H1 (cell line): ENCODE data around the gene VPS18. TPM values are rescaled to one million over a fixed set of nuclear protein-coding genes. Genes with fewer than 3 reads are reported as not detected.

Source experiments
- CTCF ChIA-PET: fragments of 300-600 bp; sonication (Branson Sonifier 250); formaldehyde crosslinking; loops from one replicate; lab custom pipeline; 2021; ENCODE audit not compliant: partially characterized antibody; lab: Charles Lee
- POLR2A ChIA-PET: fragments of 300-600 bp; sonication (Branson Sonifier 250); formaldehyde crosslinking; loops from one replicate; lab custom pipeline; 2021; ENCODE audit warnings: inconsistent platforms; ENCODE audit not compliant: partially characterized antibody; lab: Charles Lee
- DNase-seq, 2 experiments: peaks; one replicate each; pipeline versions ENCODE4 v3.0.0 to v3.0.0-alpha.2; 2010 to 2022; ENCODE audit warnings: low spot score in 2 of 2, low read depth in 1 of 2, mixed read lengths in 1 of 2
- FAIRE-seq: peaks from 2 replicates; lab custom pipeline; 2011; peaks lifted over from hg19 to GRCh38; lab: Jason Lieb, UNC
- H2AFZ ChIP-seq: 2 replicates; pipeline ENCODE4 v1.8.1; 2012; ENCODE audit warnings: low read length, inconsistent platforms
- H2AK5ac ChIP-seq: 2 replicates; pipeline ENCODE4 v1.6.1; 2013; ENCODE audit warnings: low read depth, low read length
- H2BK120ac ChIP-seq: replicated peaks from 2 replicates; pipeline ENCODE3; 2013; ENCODE audit warnings: low read depth, low read length, inconsistent platforms
- H2BK12ac ChIP-seq: 2 replicates; pipeline ENCODE4 v1.6.1; 2013; ENCODE audit warnings: low read depth, low read length
- H2BK15ac ChIP-seq: 2 replicates; pipeline ENCODE4 v1.6.1; 2013; ENCODE audit warnings: low read length
- H2BK20ac ChIP-seq: 2 replicates; pipeline ENCODE4 v1.6.1; 2013; ENCODE audit warnings: low read length
- H2BK5ac ChIP-seq: 2 replicates; pipeline ENCODE4 v1.6.1; 2013; ENCODE audit warnings: low read depth, low read length
- H3K14ac ChIP-seq: 2 replicates; pipeline ENCODE4 v1.6.1; 2013; ENCODE audit warnings: inconsistent platforms; ENCODE audit not compliant: insufficient read length
- H3K18ac ChIP-seq: 2 replicates; pipeline ENCODE4 v1.6.1; 2013; ENCODE audit warnings: low read length; ENCODE audit errors: extremely low read depth
- H3K23ac ChIP-seq: 2 replicates; pipeline ENCODE4 v1.6.1; 2013; ENCODE audit warnings: inconsistent platforms; ENCODE audit not compliant: insufficient read length
- H3K23me2 ChIP-seq: 2 replicates; pipeline ENCODE4 v1.6.1; 2013; ENCODE audit warnings: low read depth, low read length
- H3K27ac ChIP-seq: 2 replicates; pipeline ENCODE4 v1.6.1; 2011; ENCODE audit warnings: low read depth, low read length, inconsistent platforms
- H3K27me3 ChIP-seq, 4 experiments: replicated peaks in 1 of 4; 1 replicate in 1 of 4; 2 replicates in 3 of 4; pipeline versions ENCODE4 v1.6.1 to v1.8.1; 2011 to 2013; ENCODE audit warnings: low read length in 3 of 4, mild to moderate bottlenecking in 3 of 4, inconsistent platforms in 2 of 4, mixed read lengths in 2 of 4, moderate library complexity in 1 of 4; ENCODE audit not compliant: control insufficient read depth in 3 of 4, insufficient read depth in 3 of 4; ENCODE audit errors: extremely low read depth in 1 of 4
- H3K36me3 ChIP-seq, 4 experiments: 2 replicates each; pipeline versions ENCODE4 v1.6.1 to v1.8.1; 2011 to 2013; ENCODE audit warnings: mild to moderate bottlenecking in 4 of 4, low read length in 3 of 4, moderate library complexity in 2 of 4, control low read depth in 1 of 4, inconsistent platforms in 1 of 4; ENCODE audit not compliant: insufficient read depth in 4 of 4, control insufficient read depth in 2 of 4
- H3K4ac ChIP-seq: replicated peaks from 2 replicates; pipeline ENCODE3; 2013; ENCODE audit warnings: low read length, low read depth, mixed read lengths, inconsistent platforms; ENCODE audit not compliant: insufficient read length
- H3K4me1 ChIP-seq, 4 experiments: replicated peaks in 1 of 4; 1 replicate in 1 of 4; 2 replicates in 3 of 4; pipeline versions ENCODE4 v1.6.1 to v1.8.1; 2011 to 2013; ENCODE audit warnings: low read length in 3 of 4, inconsistent platforms in 2 of 4, mixed read lengths in 1 of 4; ENCODE audit not compliant: insufficient read depth in 4 of 4, control insufficient read depth in 3 of 4
- H3K4me2 ChIP-seq, 2 experiments: 2 replicates each; pipeline versions ENCODE4 v1.6.1 to v1.8.1; 2011 to 2013; ENCODE audit warnings: low read depth in 2 of 2, low read length in 2 of 2, control low read depth in 1 of 2, inconsistent platforms in 1 of 2, mild to moderate bottlenecking in 1 of 2; ENCODE audit not compliant: insufficient read depth in 1 of 2
- H3K4me3 ChIP-seq, 4 experiments: fragments of 200-600, 300-600 bp in 1 of 4; sonication (generic), shearing (Covaris generic), sonication (Bioruptor Twin) in 1 of 4; 2 replicates each; pipeline versions ENCODE4 v1.5.1 to v1.8.1; 2011 to 2016; ENCODE audit warnings: low read length in 4 of 4, low read depth in 3 of 4, control low read depth in 2 of 4, inconsistent platforms in 2 of 4, mild to moderate bottlenecking in 2 of 4, mixed read lengths in 1 of 4, moderate library complexity in 1 of 4; ENCODE audit not compliant: insufficient read depth in 2 of 4; ENCODE audit errors: extremely low read depth in 1 of 4
- H3K56ac ChIP-seq: replicated peaks from 2 replicates; pipeline ENCODE3; 2013; ENCODE audit warnings: low read depth, mild to moderate bottlenecking, mixed read lengths, low read length, inconsistent platforms; ENCODE audit not compliant: insufficient read length
- H3K79me1 ChIP-seq: 2 replicates; pipeline ENCODE4 v1.6.1; 2013; ENCODE audit warnings: low read depth, low read length, control low read depth
- H3K79me2 ChIP-seq, 2 experiments: 2 replicates each; pipeline versions ENCODE4 v1.6.1 to v1.8.1; 2012 to 2013; ENCODE audit warnings: low read length in 2 of 2, mild to moderate bottlenecking in 2 of 2, inconsistent platforms in 1 of 2; ENCODE audit not compliant: insufficient read depth in 2 of 2, control insufficient read depth in 1 of 2
- H3K9ac ChIP-seq, 4 experiments: replicated peaks in 1 of 4; 1 replicate in 1 of 4; 2 replicates in 3 of 4; pipeline versions ENCODE4 v1.6.1 to v1.8.1; 2011 to 2013; ENCODE audit warnings: low read depth in 3 of 4, low read length in 3 of 4, control low read depth in 2 of 4, mild to moderate bottlenecking in 2 of 4, moderate library complexity in 2 of 4, inconsistent platforms in 1 of 4; ENCODE audit errors: extremely low read depth in 1 of 4
- H3K9me3 ChIP-seq, 2 experiments: 2 replicates each; pipeline versions ENCODE4 v1.6.1 to v1.8.1; 2012 to 2013; ENCODE audit warnings: mild to moderate bottlenecking in 2 of 2, moderate library complexity in 2 of 2, control low read depth in 1 of 2, inconsistent platforms in 1 of 2, low read depth in 1 of 2, low read length in 1 of 2, mixed read lengths in 1 of 2; ENCODE audit not compliant: insufficient read depth in 2 of 2
- H4K20me1 ChIP-seq, 2 experiments: replicated peaks in 1 of 2; 2 replicates each; pipeline versions ENCODE3 to v1.8.1; 2011 to 2013; ENCODE audit warnings: inconsistent platforms in 2 of 2, low read length in 2 of 2, mild to moderate bottlenecking in 1 of 2; ENCODE audit not compliant: insufficient read depth in 2 of 2, control insufficient read depth in 1 of 2
- H4K5ac ChIP-seq: 2 replicates; pipeline ENCODE4 v1.6.1; 2013; ENCODE audit warnings: low read length, low read depth, mixed read lengths, inconsistent platforms; ENCODE audit not compliant: insufficient read length
- H4K8ac ChIP-seq: 2 replicates; pipeline ENCODE4 v1.8.0; 2013; ENCODE audit warnings: mild to moderate bottlenecking, moderate library complexity, low read length, inconsistent platforms; ENCODE audit not compliant: insufficient read depth; ENCODE audit errors: extremely low read depth
- H4K91ac ChIP-seq: replicated peaks from 2 replicates; pipeline ENCODE3; 2013; ENCODE audit warnings: low read length, mixed read lengths, inconsistent platforms; ENCODE audit not compliant: insufficient read length
- ATF2 ChIP-seq: IDR thresholded peaks from 2 replicates; pipeline ENCODE4 v1.6.1; 2012; ENCODE audit warnings: low read length, inconsistent platforms
- EP300 ChIP-seq, 2 experiments: IDR thresholded peaks; 1 replicate in 1 of 2; 2 replicates in 1 of 2; pipeline ENCODE4 v1.6.1; 2011 to 2012; ENCODE audit warnings: low read depth in 2 of 2, low read length in 2 of 2, mild to moderate bottlenecking in 2 of 2, borderline replicate concordance in 1 of 2, inconsistent platforms in 1 of 2, moderate library complexity in 1 of 2
- JUN ChIP-seq: IDR thresholded peaks from 2 replicates; pipeline ENCODE4 v1.6.1; 2011; ENCODE audit warnings: low read depth, mild to moderate bottlenecking, improper control_type of control experiment, low read length
- POU5F1 ChIP-seq: IDR thresholded peaks from 2 replicates; pipeline ENCODE4 v1.6.1; 2011; ENCODE audit warnings: low read depth, mild to moderate bottlenecking, low read length, moderate library complexity
- RBBP5 ChIP-seq: IDR thresholded peaks from 2 replicates; pipeline ENCODE4 v1.7.1; 2012; ENCODE audit warnings: low read depth, mild to moderate bottlenecking, inconsistent platforms, low read length, moderate library complexity, borderline replicate concordance
- SP1 ChIP-seq: IDR thresholded peaks from 2 replicates; pipeline ENCODE4 v1.6.1; 2011; ENCODE audit warnings: low read depth, low read length
- whole genome bisulfite sequencing, 2 experiments: shearing (Covaris generic) in 1 of 2; methylation state at CpG; one replicate each; pipeline versions ENCODE4 v1.1.6 to v1.1.7; 2013 to 2015; ENCODE audit warnings: low lambda C conversion rate in 2 of 2, mixed read lengths in 2 of 2, inconsistent platforms in 1 of 2, low coverage in 1 of 2, missing lambda C conversion rate in 1 of 2; ENCODE audit not compliant: insufficient replicate concordance in 2 of 2, insufficient coverage in 1 of 2, insufficient read length in 1 of 2; ENCODE audit errors: extremely low coverage in 1 of 2, missing lambda C conversion rate in 1 of 2; 5-methylcytosine and 5-hydroxymethylcytosine counted together
- polyA plus RNA-seq, 7 experiments: library from polyadenylated mRNA; depleted of rRNA in 3 of 7; stranded (reverse) in 5 of 7; unstranded in 2 of 7; fragments of >200 nt in 5 of 7; fragments of 200-250 nt in 2 of 7; gene quantifications; 1 replicate in 5 of 7; 2 replicates in 1 of 7; 4 replicates in 1 of 7; pipeline versions ENCODE4 v1.2.1 to v1.2.3, GENCODE V29; 2011 to 2013; ENCODE audit warnings: missing spikeins in 2 of 7, mixed read lengths in 2 of 7
- total RNA-seq: library from RNA; stranded (reverse); fragmentation: NEBNext Ultra II Directional; extraction: Animal tissue kit (Norgen Biotek cat#: 25700); gene quantifications from 2 replicates; pipeline ENCODE4 v1.2.1, GENCODE V29; 2021

The VPS18 gene
- total and polyA plus RNA-seq, 2 of the 8 experiments (the other 6 are each of a cell fraction or from before 2014, with no cell fraction given): 28.9 to 32.7 TPM

- no peak overlapping the region for H2BK15ac ChIP-seq
- no peak overlapping the region for H3K14ac ChIP-seq
- H3K36me3 ChIP-seq: no peaks in the 10 kb centered on the region; a peak in 1 of 8 replicates
- H3K4ac ChIP-seq: no peak overlapping the region
- no peak overlapping the region for H2BK5ac ChIP-seq
- DNase-seq: no peak
- no peaks in the 10 kb centered on the region for H3K79me1 ChIP-seq
- no peak overlapping the region for H4K91ac ChIP-seq
- no peak overlapping the region for H2AK5ac ChIP-seq
- no peak overlapping the region for H3K4me2 ChIP-seq
- H3K23ac ChIP-seq: no peak overlapping the region
- H4K5ac ChIP-seq: no peak overlapping the region
- no peak overlapping the region for H2BK120ac ChIP-seq
- CTCF ChIA-PET: interaction anchor here (1.4 to 33.1 kb wide), 7 partner anchors 19 to 78 kb away, joined by 3 to 590 read pairs (median 52); partner anchors contain the start of gene DLL4
- peaks cover 0 to 25% (median 15%) of the 10 kb centered on the region in 4 experiments; a peak in 6 of 7 replicates for H3K27me3 ChIP-seq
- 92% methylated on average over 9 of the region's 9 CpGs; no CpG with 5 or more reads in 1 of the 2 experiments for WGBS, 2 experiments
- peaks cover 5% of the 10 kb centered on the region; the same call in 1 of the 2 replicates for H3K23me2 ChIP-seq
- H3K9me3 ChIP-seq: no peaks in the 10 kb centered on the region
- H3K79me2 ChIP-seq: no peaks in the 10 kb centered on the region
- H2BK20ac ChIP-seq: peak overlapping the region; percentile 16; the same call in 1 of the 2 replicates
- peaks cover 0 to 24% (median 13%) of the 10 kb centered on the region in 4 experiments; a peak in 6 of 7 replicates for H3K4me1 ChIP-seq
- no peak overlapping the region for H3K9ac ChIP-seq
- H2BK12ac ChIP-seq: no peak overlapping the region
- H3K18ac ChIP-seq: no peak overlapping the region
- no peak overlapping the region for H2AFZ ChIP-seq
- H3K4me3 ChIP-seq: no peak overlapping the region
- no peak overlapping the region; the same call in 1 of the 2 replicates for H4K8ac ChIP-seq
- TF ChIP-seq JUN (no peak), EP300 (IDR thresholded peaks at IDR 0.05; ENCODE audit: borderline replicate concordance in 1 of 2, low read depth in 2 of 2, low read length in 2 of 2) (no peak), SP1 (no peak), ATF2 (no peak), RBBP5 (no peak), POU5F1 (no peak)
- no peak overlapping the region for H3K56ac ChIP-seq
- no peak for FAIRE-seq
- H3K27ac ChIP-seq: no peak overlapping the region
- H4K20me1 ChIP-seq: no peaks in the 10 kb centered on the region
- POLR2A ChIA-PET: interaction anchor here (1.0 to 43.8 kb wide), 3 partner anchors 8 to 25 kb away, joined by 3 to 1505 read pairs (median 1505); partner anchors contain the start of genes CHAC1 and DLL4
Measured at GRCh38 chr15:40943764-40944365, 49.6 kb downstream of the VPS18 start.
